ENCODE results near the gene CR1L.
"Not testable (repeated sequence)": the region's sequence is repeated elsewhere in the genome, so short reads cannot be mapped to it uniquely, and the experiment has no call there.

The CR1L gene

GRCh38 chr1:207631137-207631536, 13.8 kb upstream of the CR1L start:
- H3K4me1 ChIP-seq (ENCODE audit: control insufficient read depth, insufficient read depth, low read length): no peaks in the 10 kb centered on the region
- H3K27me3 ChIP-seq (ENCODE audit: control insufficient read depth, insufficient read depth, low read length): no peaks in the 10 kb centered on the region
- no peak overlapping the region for H3K4me3 ChIP-seq (ENCODE audit: low read length)
- H3K36me3 ChIP-seq (ENCODE audit: control insufficient read depth, insufficient read depth, low read length): no peaks in the 10 kb centered on the region
- no peaks in the 10 kb centered on the region for H3K9me3 ChIP-seq (ENCODE audit: control insufficient read depth, low read length)
- no peak overlapping the region for H3K9ac ChIP-seq (ENCODE audit: low read length)

- Histone ChIP-seq H3K27me3 (ENCODE audit: control insufficient read depth, insufficient read depth, low read length) (no peaks in the 10 kb centered on the region), H3K9ac (ENCODE audit: low read length) (no peak overlapping the region), H3K4me1 (ENCODE audit: control insufficient read depth, insufficient read depth, low read length) (no peaks in the 10 kb centered on the region), H3K36me3 (ENCODE audit: control insufficient read depth, insufficient read depth, low read length) (no peaks in the 10 kb centered on the region), H3K4me3 (ENCODE audit: low read length) (no peak overlapping the region), H3K9me3 (ENCODE audit: control insufficient read depth, low read length) (no peaks in the 10 kb centered on the region)
Observed at GRCh38 chr1:207633226-207633625, 11.7 kb upstream of the CR1L start.

- H3K27me3 ChIP-seq (ENCODE audit: control insufficient read depth, insufficient read depth, low read length); H3K4me3 ChIP-seq (ENCODE audit: low read length); H3K9ac ChIP-seq (ENCODE audit: low read length); H3K36me3 ChIP-seq (ENCODE audit: control insufficient read depth, insufficient read depth, low read length); H3K4me1 ChIP-seq (ENCODE audit: control insufficient read depth, insufficient read depth, low read length); H3K9me3 ChIP-seq (ENCODE audit: control insufficient read depth, low read length): not testable (repeated sequence)
Observed at GRCh38 chr1:207633699-207634289, 11.1 kb upstream of the CR1L start.

GRCh38 chr1:207634293-207634692, 10.6 kb upstream of the CR1L start:
- not testable (repeated sequence) for H3K9me3 ChIP-seq (ENCODE audit: control insufficient read depth, low read length)

GRCh38 chr1:207635569-207636186, 9.3 kb upstream of the CR1L start:
- not testable (repeated sequence) for H3K36me3 ChIP-seq (ENCODE audit: control insufficient read depth, insufficient read depth, low read length); H3K9ac ChIP-seq (ENCODE audit: low read length); H3K9me3 ChIP-seq (ENCODE audit: control insufficient read depth, low read length); H3K4me3 ChIP-seq (ENCODE audit: low read length); H3K27me3 ChIP-seq (ENCODE audit: control insufficient read depth, insufficient read depth, low read length); H3K4me1 ChIP-seq (ENCODE audit: control insufficient read depth, insufficient read depth, low read length)

More at GRCh38 chr1:207634293-207634692, 10.6 kb upstream of the CR1L start:
- not testable (repeated sequence) for H3K9ac ChIP-seq (ENCODE audit: low read length); H3K4me1 ChIP-seq (ENCODE audit: control insufficient read depth, insufficient read depth, low read length); H3K4me3 ChIP-seq (ENCODE audit: low read length); H3K27me3 ChIP-seq (ENCODE audit: control insufficient read depth, insufficient read depth, low read length); H3K36me3 ChIP-seq (ENCODE audit: control insufficient read depth, insufficient read depth, low read length)

GRCh38 chr1:207638487-207639145, 6.3 kb upstream of the CR1L start:
- H3K9ac ChIP-seq (ENCODE audit: low read length); H3K27me3 ChIP-seq (ENCODE audit: control insufficient read depth, insufficient read depth, low read length); H3K4me1 ChIP-seq (ENCODE audit: control insufficient read depth, insufficient read depth, low read length); H3K36me3 ChIP-seq (ENCODE audit: control insufficient read depth, insufficient read depth, low read length); H3K4me3 ChIP-seq (ENCODE audit: low read length); H3K9me3 ChIP-seq (ENCODE audit: control insufficient read depth, low read length): not testable (repeated sequence)

- H3K4me3 ChIP-seq (ENCODE audit: low read length); H3K27me3 ChIP-seq (ENCODE audit: control insufficient read depth, insufficient read depth, low read length); H3K9ac ChIP-seq (ENCODE audit: low read length); H3K4me1 ChIP-seq (ENCODE audit: control insufficient read depth, insufficient read depth, low read length); H3K9me3 ChIP-seq (ENCODE audit: control insufficient read depth, low read length); H3K36me3 ChIP-seq (ENCODE audit: control insufficient read depth, insufficient read depth, low read length): not testable (repeated sequence)
Observed at GRCh38 chr1:207639362-207639761, 5.6 kb upstream of the CR1L start.

GRCh38 chr1:207644166-207644851, 624 bp upstream of the CR1L start:
- peaks cover 7% of the 10 kb centered on the region for H3K27me3 ChIP-seq (ENCODE audit: control insufficient read depth, insufficient read depth, low read length)
- H3K9ac ChIP-seq (ENCODE audit: low read length): no peak overlapping the region
- no peaks in the 10 kb centered on the region for H3K36me3 ChIP-seq (ENCODE audit: control insufficient read depth, insufficient read depth, low read length)
- no peaks in the 10 kb centered on the region for H3K9me3 ChIP-seq (ENCODE audit: control insufficient read depth, low read length)
- no peaks in the 10 kb centered on the region for H3K4me1 ChIP-seq (ENCODE audit: control insufficient read depth, insufficient read depth, low read length)
- no peak overlapping the region for H3K4me3 ChIP-seq (ENCODE audit: low read length)

GRCh38 chr1:207645635-207646081, 725 bp downstream of the CR1L start:
- Histone ChIP-seq H3K4me3 (ENCODE audit: low read length) (peak overlapping the region; percentile 50), H3K9ac (ENCODE audit: low read length) (no peak overlapping the region), H3K36me3 (ENCODE audit: control insufficient read depth, insufficient read depth, low read length) (no peaks in the 10 kb centered on the region), H3K9me3 (ENCODE audit: control insufficient read depth, low read length) (no peaks in the 10 kb centered on the region), H3K4me1 (ENCODE audit: control insufficient read depth, insufficient read depth, low read length) (no peaks in the 10 kb centered on the region), H3K27me3 (ENCODE audit: control insufficient read depth, insufficient read depth, low read length) (peaks cover 7% of the 10 kb centered on the region)

GRCh38 chr1:207646171-207646570, 1.2 kb downstream of the CR1L start:
- H3K9me3 ChIP-seq (ENCODE audit: control insufficient read depth, low read length): no peaks in the 10 kb centered on the region
- no peaks in the 10 kb centered on the region for H3K36me3 ChIP-seq (ENCODE audit: control insufficient read depth, insufficient read depth, low read length)
- H3K27me3 ChIP-seq (ENCODE audit: control insufficient read depth, insufficient read depth, low read length): peaks cover 7% of the 10 kb centered on the region
- H3K4me1 ChIP-seq (ENCODE audit: control insufficient read depth, insufficient read depth, low read length): no peaks in the 10 kb centered on the region
- H3K4me3 ChIP-seq (ENCODE audit: low read length): no peak overlapping the region
- H3K9ac ChIP-seq (ENCODE audit: low read length): no peak overlapping the region

- no peaks in the 10 kb centered on the region for H3K9me3 ChIP-seq (ENCODE audit: control insufficient read depth, low read length)
- H3K27me3 ChIP-seq (ENCODE audit: control insufficient read depth, insufficient read depth, low read length): peaks cover 7% of the 10 kb centered on the region
- no peaks in the 10 kb centered on the region for H3K4me1 ChIP-seq (ENCODE audit: control insufficient read depth, insufficient read depth, low read length)
- no peak overlapping the region for H3K4me3 ChIP-seq (ENCODE audit: low read length)
- H3K9ac ChIP-seq (ENCODE audit: low read length): no peak overlapping the region
- H3K36me3 ChIP-seq (ENCODE audit: control insufficient read depth, insufficient read depth, low read length): no peaks in the 10 kb centered on the region
Observed at GRCh38 chr1:207646944-207647579, 2.1 kb downstream of the CR1L start.
